Peyer's patch (tissue), 4 donors: Measurements from ENCODE around the gene SFTA2. TPM values are rescaled to one million over a fixed set of nuclear protein-coding genes. Genes with fewer than 3 reads are reported as not detected.

Source experiments
- DNase-seq, 3 donors: peaks; one replicate each; pipeline ENCODE4 v3.0.0-alpha.2; 2017 to 2019
- H3K27ac ChIP-seq, 4 donors: fragments of 200-600 bp; sonication (generic); one replicate each; pipeline ENCODE4 v1.5.1; 2016 to 2019
- H3K27me3 ChIP-seq, 2 donors: fragments of 200-600 bp; sonication (generic); one replicate each; pipeline ENCODE4 v1.5.1; 2019
- H3K36me3 ChIP-seq, 3 donors: fragments of 200-600 bp; sonication (generic); one replicate each; pipeline ENCODE4 v1.5.1; 2016 to 2019
- H3K4me1 ChIP-seq, 4 donors: fragments of 200-600 bp; sonication (generic); one replicate each; pipeline ENCODE4 v1.5.1; 2016 to 2019
- H3K4me3 ChIP-seq, 4 donors: fragments of 200-600 bp; sonication (generic); 1 replicate in 3 of 4; 2 replicates in 1 of 4; pipeline ENCODE4 v1.5.1; 2016 to 2019; ENCODE audit warnings: mild to moderate bottlenecking in 1 of 4
- H3K9me3 ChIP-seq, 4 donors: fragments of 200-600 bp; sonication (generic); one replicate each; pipeline ENCODE4 v1.5.1; 2016 to 2019; ENCODE audit warnings: mild to moderate bottlenecking in 1 of 4
- CTCF ChIP-seq, 6 experiments: fragments of 450-650 bp in 4 of 6; fragments of 200-600 bp in 2 of 6; sonication (generic) in 1 of 6; IDR thresholded peaks; one replicate each; pipeline ENCODE4 v1.5.1; 2017 to 2019; ENCODE audit warnings: antibody characterized with exemption in 6 of 6, mild to moderate bottlenecking in 3 of 6, moderate library complexity in 1 of 6
- POLR2A ChIP-seq, 2 donors: fragments of 450-650 bp; IDR thresholded peaks; one replicate each; pipeline ENCODE4 v1.5.1; 2017; ENCODE audit warnings: antibody characterized with exemption in 2 of 2, mild to moderate bottlenecking in 2 of 2, moderate library complexity in 2 of 2
- total RNA-seq, 4 donors: library from RNA; depleted of rRNA; stranded (reverse); fragments of >200 nt; gene quantifications; one replicate each; pipeline ENCODE4 v1.1.0, GENCODE V29; 2016

The SFTA2 gene
- total RNA-seq, 4 donors from 2014 or later: not detected

GRCh38 chr6:30940361-30940986, 8.5 kb upstream of the SFTA2 start, which contains the start of gene MUCL3:
Gene MUCL3, plus strand, starts transcription at chr6:30940973. Its CDS starts 27 bp downstream, at chr6:30941000.
- TF ChIP-seq POLR2A (IDR thresholded peaks at IDR 0.05): peak; percentile 19 to 50
- TF ChIP-seq CTCF (IDR thresholded peaks at IDR 0.05): no peak
- H3K4me3 ChIP-seq: no peak within 1 kb of the TSS
- H3K4me1 ChIP-seq: peaks cover 0 to 5% (median 0%) of the 10 kb centered on the region in 4 donors
- H3K27me3 ChIP-seq: no peaks in the 10 kb centered on the region
- DNase-seq: peak in 1 of 3 donors; percentile 66
- no peak within 1 kb of the TSS for H3K27ac ChIP-seq
- H3K9me3 ChIP-seq: no peaks in the 10 kb centered on the region
- no peaks in the 10 kb centered on the region for H3K36me3 ChIP-seq

- Histone ChIP-seq H3K36me3 (no peaks in the 10 kb centered on the region), H3K27ac (no peak overlapping the region), H3K4me1 (peaks cover 0 to 5% (median 0%) of the 10 kb centered on the region in 4 donors), H3K4me3 (no peak overlapping the region), H3K27me3 (no peaks in the 10 kb centered on the region), H3K9me3 (no peaks in the 10 kb centered on the region)
- DNase-seq: no peak
- TF ChIP-seq POLR2A (IDR thresholded peaks at IDR 0.05): no peak
- no peak for TF ChIP-seq CTCF (IDR thresholded peaks at IDR 0.05)
Observed at GRCh38 chr6:30939473-30939872, 7.5 kb upstream of the SFTA2 start.

GRCh38 chr6:30938730-30939129, 6.8 kb upstream of the SFTA2 start:
- Histone ChIP-seq H3K36me3 (no peaks in the 10 kb centered on the region), H3K9me3 (no peaks in the 10 kb centered on the region), H3K4me3 (no peak overlapping the region), H3K4me1 (peaks cover 0 to 5% (median 0%) of the 10 kb centered on the region in 4 donors), H3K27me3 (no peaks in the 10 kb centered on the region), H3K27ac (no peak overlapping the region)
- DNase-seq: no peak
- TF ChIP-seq POLR2A (IDR thresholded peaks at IDR 0.05): no peak
- no peak for TF ChIP-seq CTCF (IDR thresholded peaks at IDR 0.05)

- Histone ChIP-seq H3K27ac (no peak overlapping the region), H3K9me3 (no peaks in the 10 kb centered on the region), H3K36me3 (no peaks in the 10 kb centered on the region), H3K4me1 (no peaks in the 10 kb centered on the region), H3K27me3 (no peaks in the 10 kb centered on the region), H3K4me3 (no peak overlapping the region)
- TF ChIP-seq POLR2A (IDR thresholded peaks at IDR 0.05) (no peak), CTCF (IDR thresholded peaks at IDR 0.05) (no peak)
- no peak for DNase-seq
Observed at GRCh38 chr6:30937265-30937664, 5.3 kb upstream of the SFTA2 start.

GRCh38 chr6:30935018-30935417, 3.0 kb upstream of the SFTA2 start:
- TF ChIP-seq CTCF (IDR thresholded peaks at IDR 0.05): no peak
- no peak for TF ChIP-seq POLR2A (IDR thresholded peaks at IDR 0.05)
- no peak for DNase-seq
- Histone ChIP-seq H3K4me1 (no peaks in the 10 kb centered on the region), H3K27ac (no peak overlapping the region), H3K27me3 (no peaks in the 10 kb centered on the region), H3K36me3 (no peaks in the 10 kb centered on the region), H3K4me3 (no peak overlapping the region), H3K9me3 (no peaks in the 10 kb centered on the region)
